ENCODE data around the gene TMED9. TPM values are rescaled to one million over a fixed set of nuclear protein-coding genes. Genes with fewer than 3 reads are reported as not detected.

Gene TMED9
- total and polyA plus RNA-seq, 2 of the 4 experiments (the other 2 are of a cell fraction), result 123 to 357 TPM

DNA sequence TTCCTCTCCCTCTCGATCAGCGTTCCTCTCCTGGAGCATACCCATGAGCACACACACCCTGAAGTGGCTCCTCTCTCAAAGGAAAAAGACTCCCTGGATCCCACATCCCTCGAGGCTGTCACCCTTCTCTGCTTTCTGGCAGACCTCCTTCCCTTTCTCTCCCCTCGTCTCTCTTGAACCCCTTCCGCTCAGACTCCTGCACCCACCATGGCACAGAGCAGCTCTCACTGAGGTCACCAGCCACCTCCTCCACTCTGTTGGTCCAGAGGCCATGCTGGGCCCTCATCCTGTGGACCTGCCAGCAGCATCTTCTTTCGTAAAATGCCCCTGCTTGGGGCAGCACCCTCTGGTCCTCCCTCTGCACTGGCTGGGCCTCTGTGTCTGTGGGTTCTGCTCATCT, 13.7 kb downstream of the TMED9 start:
- Histone ChIP-seq H3K4me3 (ENCODE audit: insufficient read depth, low read depth, low read length) (no peak overlapping the region), H2BK5ac (ENCODE audit: low read depth, low read length, poor library complexity, severe bottlenecking) (no peak overlapping the region), H2BK20ac (ENCODE audit: low read depth, low read length) (no peak overlapping the region), H3K9me1 (ENCODE audit: insufficient read depth, low read length) (0 out of 2 replicates have a peak, but pooled peaks cover 3% of the 10 kb centered on the region), H3K18ac (ENCODE audit: low read depth, low read length) (no peak overlapping the region), H3K79me1 (ENCODE audit: low read depth in 1 of 2, low read length in 2 of 2) (peaks cover 8 to 25% of the 10 kb centered on the region in 2 experiments), H3K27me3 (ENCODE audit: control insufficient read depth, insufficient read depth, low read length) (no peaks in the 10 kb centered on the region), H3K4me2 (ENCODE audit: low read depth, low read length) (no peak overlapping the region), H3K4ac (ENCODE audit: low read depth, low read length) (no peak overlapping the region), H2BK15ac (ENCODE audit: low read depth, low read length) (no peak overlapping the region), H3K56ac (ENCODE audit: extremely low read depth, insufficient read depth, low read length) (no peak overlapping the region), H2AK5ac (ENCODE audit: low read depth, low read length) (no peak overlapping the region), H2BK120ac (ENCODE audit: low read depth, low read length) (no peak overlapping the region), H3K23ac (ENCODE audit: low read depth, low read length) (no peak overlapping the region), H3K14ac (replicated peaks; ENCODE audit: low read depth, low read length) (no peak overlapping the region), H3K27ac (ENCODE audit: insufficient read depth, low read length) (no peak overlapping the region), H4K5ac (ENCODE audit: low read depth, low read length) (no peak overlapping the region), H4K20me1 (ENCODE audit: insufficient read depth, low read length) (peaks cover 5% of the 10 kb centered on the region; the same call in 1 of the 2 replicates), H2AK9ac (replicated peaks; ENCODE audit: low read depth, low read length, poor library complexity) (no peak overlapping the region), H3K4me1 (ENCODE audit: control insufficient read depth, insufficient read depth, low read length) (peaks cover 3% of the 10 kb centered on the region), H3K9me3 (ENCODE audit: control insufficient read depth, insufficient read depth, low read length) (no peaks in the 10 kb centered on the region), H4K91ac (ENCODE audit: insufficient read depth, low read depth, low read length) (no peak overlapping the region), H4K8ac (ENCODE audit: low read depth in 2 of 2, low read length in 2 of 2) (no peak overlapping the region), H2AFZ (replicated peaks; ENCODE audit: low read length, poor library complexity) (no peak overlapping the region), H3K9ac (ENCODE audit: low read depth, low read length) (no peak overlapping the region), H3K36me3 (ENCODE audit: control insufficient read depth, insufficient read depth, low read length) (peaks cover 27% of the 10 kb centered on the region; the same call in 1 of the 2 replicates)
- intact Hi-C loops (cut with micrococcal nuclease) (loop anchor here (2.0 to 10.0 kb wide), 2 partner anchors 457 to 559 kb away; no protein-coding TSS in a partner anchor), dilution Hi-C loops (cut with HindIII; ENCODE audit: low sequenced_read_pairs, unreplicated experiment) (no loop called here), in situ Hi-C loops (cut with MboI; ENCODE audit: low sequenced_read_pairs) (loop anchor here (10.0 to 25.0 kb wide), 2 partner anchors 457 to 549 kb away; partner anchors contain the start of gene NHP2)
- WGBS, 2 experiments (ENCODE audit: extremely low coverage in 2 of 2, insufficient read length in 1 of 2), result 91% methylated on average over 4 of the region's 6 CpGs; no CpG with 5 or more reads in 1 of the 2 experiments
- CTCF ChIA-PET, result no interaction called here
- ATAC-seq (ENCODE audit: low read depth), result no peak
- TF ChIP-seq CHD1 (IDR thresholded peaks at IDR 0.05; ENCODE audit: low read depth, low read length), result no peak
- TF ChIP-seq CEBPB (IDR thresholded peaks at IDR 0.05; ENCODE audit: low read depth, low read length), result no peak
- TF ChIP-seq POLR2A (IDR thresholded peaks at IDR 0.05; ENCODE audit: low read depth, low read length), result no peak
- no peak for TF ChIP-seq SMC3 (IDR thresholded peaks at IDR 0.05; ENCODE audit: low read depth, low read length)
- TF ChIP-seq RFX5 (IDR thresholded peaks at IDR 0.05; ENCODE audit: low read depth, low read length), result no peak
- TF ChIP-seq RCOR1 (IDR thresholded peaks at IDR 0.05; ENCODE audit: insufficient replicate concordance, low read length), result no peak
- no peak for TF ChIP-seq FOS (IDR thresholded peaks at IDR 0.05; ENCODE audit: low read depth, low read length)
- no peak for TF ChIP-seq BHLHE40 (IDR thresholded peaks at IDR 0.05; ENCODE audit: low read depth, low read length)
- no peak for TF ChIP-seq NFE2L2 (IDR thresholded peaks at IDR 0.05; ENCODE audit: low read depth, low read length)
- no peak for TF ChIP-seq CTCF (conservative IDR thresholded peaks at IDR 0.05; ENCODE audit: low read depth, low read length)
- TF ChIP-seq, protein P1, sequence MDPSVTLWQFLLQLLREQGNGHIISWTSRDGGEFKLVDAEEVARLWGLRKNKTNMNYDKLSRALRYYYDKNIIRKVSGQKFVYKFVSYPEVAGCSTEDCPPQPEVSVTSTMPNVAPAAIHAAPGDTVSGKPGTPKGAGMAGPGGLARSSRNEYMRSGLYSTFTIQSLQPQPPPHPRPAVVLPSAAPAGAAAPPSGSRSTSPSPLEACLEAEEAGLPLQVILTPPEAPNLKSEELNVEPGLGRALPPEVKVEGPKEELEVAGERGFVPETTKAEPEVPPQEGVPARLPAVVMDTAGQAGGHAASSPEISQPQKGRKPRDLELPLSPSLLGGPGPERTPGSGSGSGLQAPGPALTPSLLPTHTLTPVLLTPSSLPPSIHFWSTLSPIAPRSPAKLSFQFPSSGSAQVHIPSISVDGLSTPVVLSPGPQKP (IDR thresholded peaks at IDR 0.05; ENCODE audit: borderline replicate concordance, low read depth, low read length), result no peak
- no peak for TF ChIP-seq MAZ (IDR thresholded peaks at IDR 0.05; ENCODE audit: borderline replicate concordance, low read depth, low read length)
- TF ChIP-seq MAFK (IDR thresholded peaks at IDR 0.05; ENCODE audit: low read depth, low read length), result no peak
- TF ChIP-seq USF2 (IDR thresholded peaks at IDR 0.05; ENCODE audit: low read depth, low read length), result no peak
- no peak for TF ChIP-seq MXI1 (IDR thresholded peaks at IDR 0.05; ENCODE audit: borderline replicate concordance, low read depth, low read length)
- TF ChIP-seq RAD21 (IDR thresholded peaks at IDR 0.05; ENCODE audit: low read length), result no peak
- no peak for DNase-seq
- POLR2A ChIA-PET (ENCODE audit: unreplicated experiment), result no interaction called here
- no TSS peak for BruUV-seq (replicated peaks)
